ENCODE results near the gene SGTA.

Gene SGTA

GRCh38 chr19:2791440-2791839 lies 8.4 kb upstream of the SGTA start:
- no peak overlapping the region for H3K4me3 ChIP-seq (ENCODE audit: low read depth, low read length)
- H3K27me3 ChIP-seq (replicated peaks), result no peaks in the 10 kb centered on the region
- H3K27ac ChIP-seq, result no peak overlapping the region
- TF ChIP-seq CTCF (IDR thresholded peaks at IDR 0.05; ENCODE audit: low read depth, low read length, missing control alignments), result no peak
- no peak for DNase-seq
- in situ Hi-C loops (cut with HindIII; ENCODE audit: low pct_ligation_motif_present, low sequenced_read_pairs), result no loop called here
- H3K36me3 ChIP-seq (replicated peaks), result peaks cover 35% of the 10 kb centered on the region

- no peaks in the 10 kb centered on the region for H3K27me3 ChIP-seq (replicated peaks)
- TF ChIP-seq CTCF (IDR thresholded peaks at IDR 0.05; ENCODE audit: low read depth, low read length, missing control alignments), result no peak
- DNase-seq, result no peak
- H3K36me3 ChIP-seq (replicated peaks), result peaks cover 32% of the 10 kb centered on the region
- in situ Hi-C loops (cut with HindIII; ENCODE audit: low pct_ligation_motif_present, low sequenced_read_pairs), result no loop called here
- no peak overlapping the region for H3K27ac ChIP-seq
- no peak overlapping the region for H3K4me3 ChIP-seq (ENCODE audit: low read depth, low read length)
Measured at GRCh38 chr19:2790557-2791271, 7.6 kb upstream of the SGTA start.

- no peak overlapping the region for H3K4me3 ChIP-seq (ENCODE audit: low read depth, low read length)
- in situ Hi-C loops (cut with HindIII; ENCODE audit: low pct_ligation_motif_present, low sequenced_read_pairs), result no loop called here
- peaks cover 27% of the 10 kb centered on the region for H3K36me3 ChIP-seq (replicated peaks)
- no peak for TF ChIP-seq CTCF (IDR thresholded peaks at IDR 0.05; ENCODE audit: low read depth, low read length, missing control alignments)
- H3K27ac ChIP-seq, result no peak overlapping the region
- no peak for DNase-seq
- no peaks in the 10 kb centered on the region for H3K27me3 ChIP-seq (replicated peaks)
Measured at GRCh38 chr19:2790194-2790556, 7.1 kb upstream of the SGTA start.

GRCh38 chr19:2788237-2788636 lies 5.2 kb upstream of the SGTA start:
- Histone ChIP-seq H3K4me3 (ENCODE audit: low read depth, low read length) (no peak overlapping the region), H3K27me3 (replicated peaks) (no peaks in the 10 kb centered on the region), H3K36me3 (replicated peaks) (peaks cover 16% of the 10 kb centered on the region), H3K27ac (no peak overlapping the region)
- no peak for DNase-seq
- no peak for TF ChIP-seq CTCF (IDR thresholded peaks at IDR 0.05; ENCODE audit: low read depth, low read length, missing control alignments)
- in situ Hi-C loops (cut with HindIII; ENCODE audit: low pct_ligation_motif_present, low sequenced_read_pairs), result no loop called here

- Histone ChIP-seq H3K36me3 (replicated peaks) (peaks cover 15% of the 10 kb centered on the region), H3K27me3 (replicated peaks) (no peaks in the 10 kb centered on the region), H3K4me3 (ENCODE audit: low read depth, low read length) (no peak overlapping the region), H3K27ac (no peak overlapping the region)
- DNase-seq, result no peak
- TF ChIP-seq CTCF (IDR thresholded peaks at IDR 0.05; ENCODE audit: low read depth, low read length, missing control alignments), result no peak
- in situ Hi-C loops (cut with HindIII; ENCODE audit: low pct_ligation_motif_present, low sequenced_read_pairs), result no loop called here
Measured at GRCh38 chr19:2787115-2787514, 4.0 kb upstream of the SGTA start.

All from brain microvascular endothelial cell (primary cell).